Umbilical cord (tissue), 2 donors: ENCODE measurements around the gene MAP4K4. TPM values are rescaled to one million over a fixed set of nuclear protein-coding genes. Genes with fewer than 3 reads are reported as not detected.

Source experiments
- DNase-seq: peaks from one replicate; pipeline ENCODE4 v3.0.0-alpha.2; 2015; ENCODE audit warnings: low spot score
- total RNA-seq: library from RNA; depleted of rRNA; stranded (reverse); fragments of >200 nt; gene quantifications from one replicate; pipeline ENCODE4 v1.2.3, GENCODE V29; 2014; ENCODE audit warnings: low replicate concordance; ENCODE audit not compliant: insufficient read depth

The MAP4K4 gene
- total RNA-seq, 1 donor from 2014 or later, result 79.7 TPM

- DNase-seq, result no peak
Observed at GRCh38 chr2:101833890-101834523, 136.5 kb downstream of the MAP4K4 start.

GRCh38 chr2:101837354-101837753 lies 139.8 kb downstream of the MAP4K4 start:
- DNase-seq, result no peak

GRCh38 chr2:101841679-101842327 lies 144.3 kb downstream of the MAP4K4 start:
- no peak for DNase-seq

GRCh38 chr2:101842471-101842870 lies 145.0 kb downstream of the MAP4K4 start:
- no peak for DNase-seq

GRCh38 chr2:101843048-101843447 lies 145.5 kb downstream of the MAP4K4 start:
- DNase-seq, result peak; percentile 70

GRCh38 chr2:101843471-101843870 lies 146.0 kb downstream of the MAP4K4 start:
- no peak for DNase-seq

- DNase-seq, result peak; percentile 73
Observed at GRCh38 chr2:101844055-101844635, 146.6 kb downstream of the MAP4K4 start.

- no peak for DNase-seq
Observed at GRCh38 chr2:101846973-101847372, 149.5 kb downstream of the MAP4K4 start.

- no peak for DNase-seq
Observed at GRCh38 chr2:101847661-101848339, 150.3 kb downstream of the MAP4K4 start.

GRCh38 chr2:101848769-101849410 lies 151.4 kb downstream of the MAP4K4 start:
- DNase-seq, result no peak

- peak; percentile 48 for DNase-seq
Observed at GRCh38 chr2:101850450-101850849, 152.9 kb downstream of the MAP4K4 start.

- no peak for DNase-seq
Observed at GRCh38 chr2:101850991-101851390, 153.5 kb downstream of the MAP4K4 start.

- no peak for DNase-seq
Observed at GRCh38 chr2:101852824-101853223, 155.3 kb downstream of the MAP4K4 start.

- no peak for DNase-seq
Observed at GRCh38 chr2:101854877-101855276, 157.4 kb downstream of the MAP4K4 start.

GRCh38 chr2:101855776-101856175 lies 158.3 kb downstream of the MAP4K4 start:
- DNase-seq, result no peak

GRCh38 chr2:101858246-101858645 lies 160.7 kb downstream of the MAP4K4 start:
- DNase-seq, result no peak

- DNase-seq, result no peak
Observed at GRCh38 chr2:101858910-101859309, 161.4 kb downstream of the MAP4K4 start.

GRCh38 chr2:101859604-101860003 lies 162.1 kb downstream of the MAP4K4 start:
- DNase-seq, result no peak

GRCh38 chr2:101860157-101860556 lies 162.7 kb downstream of the MAP4K4 start:
- DNase-seq, result no peak

- no peak for DNase-seq
Observed at GRCh38 chr2:101860782-101861181, 163.3 kb downstream of the MAP4K4 start.

GRCh38 chr2:101861382-101861781 lies 163.9 kb downstream of the MAP4K4 start:
- no peak for DNase-seq

GRCh38 chr2:101863534-101863933 lies 166.0 kb downstream of the MAP4K4 start:
- no peak for DNase-seq
